Adrenal gland (tissue), 12 donors: ENCODE measurements around the gene C20orf202. TPM values are rescaled to one million over a fixed set of nuclear protein-coding genes. Genes with fewer than 3 reads are reported as not detected.
A peak's percentile ranks its signal among the peaks of the same experiment; 100 is the strongest.

Experiments used
- DNase-seq, 7 donors: peaks; one replicate each; pipeline ENCODE4 v3.0.0-alpha.2; 2019 to 2020
- H3K27ac ChIP-seq, 5 donors: fragments of 200-600 bp; sonication (generic) in 4 of 5; 1 replicate in 3 of 5; 2 replicates in 2 of 5; pipeline versions ENCODE4 v1.5.1 to v1.8.0; 2016 to 2020; ENCODE audit warnings: mild to moderate bottlenecking in 1 of 5
- H3K27me3 ChIP-seq: fragments of 200-600 bp; 2 replicates; pipeline ENCODE4 v1.8.0; 2021
- H3K36me3 ChIP-seq, 2 donors: fragments of 200-600 bp; replicated peaks in 1 of 2; 1 replicate in 1 of 2; 2 replicates in 1 of 2; pipeline versions ENCODE4 v1.5.1 to v1.8.0; 2018 to 2022
- H3K4me1 ChIP-seq, 2 donors: fragments of 200-600 bp; replicated peaks in 1 of 2; 1 replicate in 1 of 2; 2 replicates in 1 of 2; pipeline versions ENCODE4 v1.5.1 to v1.8.0; 2018 to 2021
- H3K4me3 ChIP-seq, 4 donors: fragments of 200-600 bp; sonication (generic) in 3 of 4; one replicate each; pipeline ENCODE4 v1.5.1; 2016 to 2018
- H3K9me3 ChIP-seq, 3 donors: fragments of 200-600 bp; sonication (generic) in 1 of 3; replicated peaks in 1 of 3; 1 replicate in 2 of 3; 2 replicates in 1 of 3; pipeline versions ENCODE4 v1.5.1 to v1.8.0; 2016 to 2021
- POLR2A ChIP-seq, 2 donors: fragments of 450-650 bp; IDR thresholded peaks; one replicate each; pipeline ENCODE4 v1.6.1; 2017; ENCODE audit warnings: antibody characterized with exemption in 2 of 2, mild to moderate bottlenecking in 2 of 2, moderate library complexity in 1 of 2
- WGBS, 4 donors: extraction: QIAGEN DNeasy Blood & Tissue Kit in 2 of 4; methylation state at CpG; one replicate each; pipeline versions ENCODE4 v1.1.5 to v1.1.7; 2013 to 2017; 5-methylcytosine and 5-hydroxymethylcytosine counted together
- intact Hi-C, 2 donors: fragments of 100-400 bp; cut with DNase I; formaldehyde crosslinking; loops; one replicate each; pipeline versions ENCODE4 v1.14.1 to v1.15.0; 2022 to 2023
- polyA plus RNA-seq, 3 donors: library from polyadenylated mRNA; stranded (reverse); fragments of 200-250 nt in 2 of 3; fragments of 350-450 nt in 1 of 3; fragmentation: Illumina TruSeq in 1 of 3; extraction: RNeasy Lipid Tissue Mini Kit (QIAGEN cat#74804) in 1 of 3; gene quantifications; one replicate each; pipeline ENCODE4 v1.2.3, GENCODE V29; 2013 to 2014
- total RNA-seq, 9 donors: library from RNA; depleted of rRNA in 4 of 9; stranded (reverse); fragments of >200 nt in 4 of 9; fragments of 120-200 nt in 1 of 9; fragmentation: NEBNext Ultra II Directional in 1 of 9; extraction: Animal tissue kit (Norgen Biotek cat#: 25700) in 1 of 9; gene quantifications; one replicate each; pipeline versions ENCODE4 v1.1.0 to v1.2.4, GENCODE V29; 2013 to 2023
- TF ChIP-seq, protein P1 (sequence below), 6 experiments: fragments of 450-650 bp in 4 of 6; fragments of 200-600 bp in 2 of 6; sonication (generic) in 1 of 6; IDR thresholded peaks; 1 replicate in 5 of 6; 2 replicates in 1 of 6; pipeline versions ENCODE4 v1.5.1 to v1.8.0; 2016 to 2021; ENCODE audit warnings: antibody characterized with exemption in 6 of 6, mild to moderate bottlenecking in 2 of 6, moderate library complexity in 1 of 6
- donor health status: healthy with polysubstance abuse.
- donor health status: Bipolar disorder and iron deficiency.
- donor health status: DM: yes; HTN: yes; CAD: no.
- donor health status: DM: no; HTN: no; CAD: no.
- donor health status: DM: no; HTN: no; CAD: no.
- donor health status: DM: yes; HTN: yes; CAD: no.

C20orf202 gene
- total and polyA plus RNA-seq, 12 donors: 0.17 to 0.95 (median 0.36) TPM; not detected in 3

DNA sequence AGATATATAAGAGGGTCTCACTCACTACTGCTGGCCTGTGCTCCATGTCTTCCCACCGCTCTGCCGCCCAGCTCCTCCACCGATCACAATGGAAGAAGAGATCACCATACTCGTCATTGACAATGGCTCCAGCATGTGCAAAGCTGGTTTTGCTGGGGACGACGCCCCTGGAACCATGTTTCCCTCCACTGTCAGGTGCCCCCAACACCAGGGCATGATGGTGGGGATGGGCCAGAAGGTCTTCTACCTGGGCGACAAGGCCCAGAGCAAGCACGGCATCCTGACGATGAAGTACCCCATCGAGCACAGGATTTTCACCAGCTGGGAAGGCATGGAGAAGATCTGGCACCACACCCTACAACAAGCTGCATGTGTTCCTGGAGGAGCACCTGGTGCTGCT is 42.8 kb upstream of the C20orf202 start:
- TF ChIP-seq, protein P1, sequence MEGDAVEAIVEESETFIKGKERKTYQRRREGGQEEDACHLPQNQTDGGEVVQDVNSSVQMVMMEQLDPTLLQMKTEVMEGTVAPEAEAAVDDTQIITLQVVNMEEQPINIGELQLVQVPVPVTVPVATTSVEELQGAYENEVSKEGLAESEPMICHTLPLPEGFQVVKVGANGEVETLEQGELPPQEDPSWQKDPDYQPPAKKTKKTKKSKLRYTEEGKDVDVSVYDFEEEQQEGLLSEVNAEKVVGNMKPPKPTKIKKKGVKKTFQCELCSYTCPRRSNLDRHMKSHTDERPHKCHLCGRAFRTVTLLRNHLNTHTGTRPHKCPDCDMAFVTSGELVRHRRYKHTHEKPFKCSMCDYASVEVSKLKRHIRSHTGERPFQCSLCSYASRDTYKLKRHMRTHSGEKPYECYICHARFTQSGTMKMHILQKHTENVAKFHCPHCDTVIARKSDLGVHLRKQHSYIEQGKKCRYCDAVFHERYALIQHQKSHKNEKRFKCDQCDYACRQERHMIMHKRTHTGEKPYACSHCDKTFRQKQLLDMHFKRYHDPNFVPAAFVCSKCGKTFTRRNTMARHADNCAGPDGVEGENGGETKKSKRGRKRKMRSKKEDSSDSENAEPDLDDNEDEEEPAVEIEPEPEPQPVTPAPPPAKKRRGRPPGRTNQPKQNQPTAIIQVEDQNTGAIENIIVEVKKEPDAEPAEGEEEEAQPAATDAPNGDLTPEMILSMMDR (IDR thresholded peaks at IDR 0.05): no peak
- TF ChIP-seq POLR2A (IDR thresholded peaks at IDR 0.05): no peak
- no peaks in the 10 kb centered on the region for H3K4me1 ChIP-seq
- H3K27ac ChIP-seq: no peak overlapping the region
- WGBS, 4 donors: 96 to 98% (median 97%) methylated on average over 6 to 10 of the region's 10 CpGs
- intact Hi-C loops: no loop called here
- H3K27me3 ChIP-seq: no peaks in the 10 kb centered on the region
- peaks cover 0 to 49% of the 10 kb centered on the region in 2 donors for H3K36me3 ChIP-seq
- H3K9me3 ChIP-seq: no peaks in the 10 kb centered on the region
- DNase-seq: no peak
- no peak overlapping the region for H3K4me3 ChIP-seq

DNA sequence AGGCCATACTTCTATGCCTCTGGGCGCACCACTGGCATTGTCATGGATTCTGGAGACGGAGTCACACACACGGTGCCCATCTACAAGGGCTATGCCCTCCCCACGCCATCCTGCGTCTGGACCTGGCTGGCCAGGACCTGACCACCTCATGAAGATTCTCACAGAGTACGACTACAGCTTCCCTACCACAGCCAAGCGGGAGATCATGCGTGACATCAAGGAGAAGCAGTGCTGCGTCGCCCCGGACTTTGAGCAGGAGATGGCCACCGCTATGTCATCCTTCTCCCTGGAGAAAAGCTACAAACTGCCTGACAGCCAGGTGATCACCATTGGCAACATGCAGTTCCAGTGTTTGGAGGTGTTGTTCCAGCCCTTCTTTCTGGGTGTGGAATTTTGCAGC is 42.3 kb upstream of the C20orf202 start:
- Histone ChIP-seq H3K27me3 (no peaks in the 10 kb centered on the region), H3K9me3 (no peaks in the 10 kb centered on the region), H3K4me3 (no peak overlapping the region), H3K4me1 (no peaks in the 10 kb centered on the region), H3K36me3 (peaks cover 0 to 54% of the 10 kb centered on the region in 2 donors), H3K27ac (no peak overlapping the region)
- intact Hi-C loops: no loop called here
- DNase-seq: peak in 1 of 7 donors; percentile 48
- TF ChIP-seq POLR2A (IDR thresholded peaks at IDR 0.05): no peak
- TF ChIP-seq, protein P1 (IDR thresholded peaks at IDR 0.05): no peak
- WGBS, 4 donors: 97 to 99% (median 98%) methylated on average over 10 to 12 of the region's 12 CpGs

DNA sequence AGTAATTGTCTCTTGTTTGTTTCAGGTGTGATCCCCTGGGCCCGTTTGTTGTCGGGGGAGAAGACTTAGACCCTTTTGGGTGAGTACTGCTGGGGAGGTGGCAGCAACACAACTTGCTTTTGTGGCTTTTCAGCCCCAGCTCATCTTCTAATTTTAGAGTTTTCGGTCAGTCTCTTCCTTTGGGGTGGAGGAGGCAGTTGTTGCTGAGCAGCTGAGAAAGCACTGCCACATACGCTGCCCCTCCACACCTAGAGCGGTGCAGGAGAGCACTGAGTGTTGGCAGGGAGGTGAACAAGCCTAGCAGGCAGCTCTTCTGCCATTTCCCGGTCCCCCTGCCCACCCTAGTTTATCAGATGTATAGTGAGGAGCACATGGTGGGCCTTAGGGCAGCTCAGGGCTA is 40.1 kb upstream of the C20orf202 start:
- Histone ChIP-seq H3K27me3 (no peaks in the 10 kb centered on the region), H3K9me3 (no peaks in the 10 kb centered on the region), H3K4me1 (no peaks in the 10 kb centered on the region), H3K36me3 (peaks cover 0 to 72% of the 10 kb centered on the region in 2 donors), H3K27ac (no peak overlapping the region), H3K4me3 (no peak overlapping the region)
- peak in 1 of 7 donors; percentile 21 for DNase-seq
- WGBS, 4 donors: 96 to 98% (median 97%) methylated on average over 6 of the region's 6 CpGs
- intact Hi-C loops: no loop called here
- no peak for TF ChIP-seq POLR2A (IDR thresholded peaks at IDR 0.05)
- TF ChIP-seq, protein P1 (IDR thresholded peaks at IDR 0.05): no peak

DNA sequence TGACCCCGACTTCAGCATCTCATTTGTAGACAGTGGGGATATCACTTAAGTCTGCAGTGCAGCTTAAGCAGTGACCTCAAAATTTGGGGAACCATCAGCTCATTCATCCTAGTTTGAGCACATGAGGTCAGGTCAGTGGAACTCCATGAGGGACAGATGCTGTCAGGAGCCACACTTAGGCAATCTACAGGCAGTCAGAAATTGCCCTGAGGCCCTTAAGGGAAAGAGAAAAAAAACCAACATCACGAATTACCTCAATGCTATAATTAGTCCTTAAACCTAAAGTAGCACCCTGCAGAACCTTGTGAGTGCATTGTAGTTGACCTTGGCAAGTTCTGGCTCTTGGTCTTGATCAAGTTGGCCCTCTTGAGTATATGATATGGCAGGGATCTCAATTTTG is 39.6 kb upstream of the C20orf202 start:
- intact Hi-C loops: no loop called here
- Histone ChIP-seq H3K9me3 (no peaks in the 10 kb centered on the region), H3K4me3 (no peak overlapping the region), H3K4me1 (no peaks in the 10 kb centered on the region), H3K27ac (no peak overlapping the region), H3K36me3 (peaks cover 0 to 77% of the 10 kb centered on the region in 2 donors), H3K27me3 (no peaks in the 10 kb centered on the region)
- peak in 1 of 7 donors; percentile 0 for DNase-seq
- WGBS, 4 donors: 69 to 89% (median 79%) methylated on average over 2 of the region's 2 CpGs
- no peak for TF ChIP-seq POLR2A (IDR thresholded peaks at IDR 0.05)
- TF ChIP-seq, protein P1 (IDR thresholded peaks at IDR 0.05): no peak
